ENCODE data around the gene INPP5D. TPM values are rescaled to one million over a fixed set of nuclear protein-coding genes. Genes with fewer than 3 reads are reported as not detected.

The INPP5D gene
- total RNA-seq, 1 donor from 2014 or later, result 0.28 TPM

GRCh38 chr2:233034091-233034882 is 25.9 kb upstream of the INPP5D start:
- Mint-ChIP-seq H3K36me3 (ENCODE audit: low read depth) (no peaks in the 10 kb centered on the region), H3K4me3 (no peak overlapping the region), H3K4me1 (peaks cover 17% of the 10 kb centered on the region), H3K9me3 (no peaks in the 10 kb centered on the region), H3K27ac (ENCODE audit: unreplicated experiment) (no peak overlapping the region), H3K27me3 (ENCODE audit: low read depth) (no peaks in the 10 kb centered on the region)
- no peak for TF ChIP-seq CTCF (conservative IDR thresholded peaks at IDR 0.05)
- DNase-seq (ENCODE audit: low read depth, low spot score), result no peak

- no peak for TF ChIP-seq CTCF (conservative IDR thresholded peaks at IDR 0.05)
- no peak for DNase-seq (ENCODE audit: low read depth, low spot score)
- H3K9me3 Mint-ChIP-seq, result no peaks in the 10 kb centered on the region
- no peak overlapping the region for H3K4me3 Mint-ChIP-seq
- H3K36me3 Mint-ChIP-seq (ENCODE audit: low read depth), result no peaks in the 10 kb centered on the region
- H3K27ac Mint-ChIP-seq (ENCODE audit: unreplicated experiment), result no peak overlapping the region
- H3K27me3 Mint-ChIP-seq (ENCODE audit: low read depth), result no peaks in the 10 kb centered on the region
- peaks cover 17% of the 10 kb centered on the region for H3K4me1 Mint-ChIP-seq
Observed at GRCh38 chr2:233035426-233036161, 24.5 kb upstream of the INPP5D start.

- no peak overlapping the region for H3K27ac Mint-ChIP-seq (ENCODE audit: unreplicated experiment)
- H3K4me1 Mint-ChIP-seq, result peaks cover 13% of the 10 kb centered on the region
- H3K4me3 Mint-ChIP-seq, result no peak overlapping the region
- TF ChIP-seq CTCF (conservative IDR thresholded peaks at IDR 0.05), result no peak
- DNase-seq (ENCODE audit: low read depth, low spot score), result no peak
- no peaks in the 10 kb centered on the region for H3K27me3 Mint-ChIP-seq (ENCODE audit: low read depth)
- H3K9me3 Mint-ChIP-seq, result no peaks in the 10 kb centered on the region
- no peaks in the 10 kb centered on the region for H3K36me3 Mint-ChIP-seq (ENCODE audit: low read depth)
Observed at GRCh38 chr2:233036162-233036838, 23.8 kb upstream of the INPP5D start.

GRCh38 chr2:233037078-233037477 is 23.1 kb upstream of the INPP5D start:
- H3K4me1 Mint-ChIP-seq, result peaks cover 6% of the 10 kb centered on the region
- H3K36me3 Mint-ChIP-seq (ENCODE audit: low read depth), result no peaks in the 10 kb centered on the region
- no peak overlapping the region for H3K4me3 Mint-ChIP-seq
- no peaks in the 10 kb centered on the region for H3K9me3 Mint-ChIP-seq
- no peaks in the 10 kb centered on the region for H3K27me3 Mint-ChIP-seq (ENCODE audit: low read depth)
- DNase-seq (ENCODE audit: low read depth, low spot score), result no peak
- no peak for TF ChIP-seq CTCF (conservative IDR thresholded peaks at IDR 0.05)
- no peak overlapping the region for H3K27ac Mint-ChIP-seq (ENCODE audit: unreplicated experiment)

- TF ChIP-seq CTCF (conservative IDR thresholded peaks at IDR 0.05), result no peak
- DNase-seq (ENCODE audit: low read depth, low spot score), result no peak
- Mint-ChIP-seq H3K27ac (ENCODE audit: unreplicated experiment) (no peak overlapping the region), H3K4me1 (no peaks in the 10 kb centered on the region), H3K4me3 (no peak overlapping the region), H3K27me3 (ENCODE audit: low read depth) (no peaks in the 10 kb centered on the region), H3K36me3 (ENCODE audit: low read depth) (no peaks in the 10 kb centered on the region), H3K9me3 (no peaks in the 10 kb centered on the region)
Observed at GRCh38 chr2:233039212-233039845, 20.8 kb upstream of the INPP5D start.

Measured in neural crest cell (in vitro differentiated cells).